Omental fat pad (tissue), 4 donors: ENCODE measurements around the gene MAGEF1. TPM values are rescaled to one million over a fixed set of nuclear protein-coding genes. Genes with fewer than 3 reads are reported as not detected.

Experiments
- ATAC-seq: fragments of 150-250 bp; one replicate; pipeline ENCODE4 v1.9.1; 2016; ENCODE audit warnings: mild to moderate bottlenecking, moderate library complexity; ENCODE audit not compliant: low FRiP score
- DNase-seq: peaks from one replicate; pipeline ENCODE4 v3.0.0-alpha.2; 2019; ENCODE audit warnings: low spot score
- CTCF ChIP-seq, 3 donors: fragments of 450-650 bp; IDR thresholded peaks; one replicate each; pipeline ENCODE4 v1.5.1; 2016 to 2017; ENCODE audit warnings: antibody characterized with exemption in 3 of 3, mild to moderate bottlenecking in 3 of 3, moderate library complexity in 2 of 3
- total RNA-seq, 4 donors: library from RNA; depleted of rRNA; stranded (reverse); fragments of >200 nt; gene quantifications; one replicate each; pipeline ENCODE4 v1.1.0, GENCODE V29; 2016

MAGEF1 gene
- total RNA-seq, 4 donors from 2014 or later, result 9.8 to 23.1 (median 18.2) TPM

GRCh38 chr3:184688251-184688881 is 23.5 kb downstream of the MAGEF1 start:
- ATAC-seq (peak; percentile 20), DNase-seq (no peak)
- TF ChIP-seq CTCF (IDR thresholded peaks at IDR 0.05), result no peak

GRCh38 chr3:184687363-184688015 is 24.4 kb downstream of the MAGEF1 start:
- TF ChIP-seq CTCF (IDR thresholded peaks at IDR 0.05), result no peak
- no peak for ATAC-seq
- DNase-seq, result no peak

GRCh38 chr3:184685646-184686045 is 26.2 kb downstream of the MAGEF1 start:
- ATAC-seq (no peak), DNase-seq (no peak)
- TF ChIP-seq CTCF (IDR thresholded peaks at IDR 0.05), result no peak

- TF ChIP-seq CTCF (IDR thresholded peaks at IDR 0.05), result no peak
- ATAC-seq (no peak), DNase-seq (no peak)
Measured at GRCh38 chr3:184685055-184685454, 26.8 kb downstream of the MAGEF1 start.

- ATAC-seq (no peak), DNase-seq (no peak)
- no peak for TF ChIP-seq CTCF (IDR thresholded peaks at IDR 0.05)
Measured at GRCh38 chr3:184683900-184684560, 27.8 kb downstream of the MAGEF1 start.

- no peak for DNase-seq
- TF ChIP-seq CTCF (IDR thresholded peaks at IDR 0.05), result no peak
- ATAC-seq, result no peak
Measured at GRCh38 chr3:184683234-184683633, 28.6 kb downstream of the MAGEF1 start.
